RWPE2 (cell line): Measurements from ENCODE around the gene REC8.

ENCODE experiments used
- ATAC-seq: fragments of 200-7000 bp; cut with Tn5 transposase; 3 replicates; pipeline ENCODE4 v1.9.1; 2021; ENCODE audit warnings: low read depth
- DNase-seq: peaks from one replicate; pipeline ENCODE4 v3.0.0-alpha.2; 2020; ENCODE audit warnings: low spot score
- H3K27ac ChIP-seq: fragments of 450-650 bp; 2 replicates; pipeline ENCODE4 v1.5.1; 2017; ENCODE audit warnings: mild to moderate bottlenecking; ENCODE audit not compliant: poor library complexity, severe bottlenecking
- H3K27me3 ChIP-seq: fragments of 250-450 bp; sonication (Bioruptor Pico); 2 replicates; pipeline ENCODE4 v1.5.1; 2021; ENCODE audit warnings: mild to moderate bottlenecking, moderate library complexity; ENCODE audit not compliant: insufficient read depth, poor library complexity, severe bottlenecking
- H3K36me3 ChIP-seq: fragments of 250-450 bp; sonication (Bioruptor Pico); 2 replicates; pipeline ENCODE4 v1.5.1; 2020; ENCODE audit warnings: low read depth, mild to moderate bottlenecking, moderate library complexity
- H3K4me1 ChIP-seq: fragments of 250-450 bp; sonication (Bioruptor Pico); 2 replicates; pipeline ENCODE4 v1.5.1; 2021; ENCODE audit warnings: mild to moderate bottlenecking, moderate library complexity; ENCODE audit not compliant: insufficient read depth, poor library complexity, severe bottlenecking
- H3K4me3 ChIP-seq: fragments of 250-450 bp; sonication (Bioruptor Pico); 2 replicates; pipeline ENCODE4 v1.5.1; 2021; ENCODE audit warnings: mild to moderate bottlenecking, moderate library complexity; ENCODE audit not compliant: severe bottlenecking
- H3K9me3 ChIP-seq: fragments of 250-450 bp; sonication (Bioruptor Pico); 2 replicates; pipeline ENCODE4 v1.5.1; 2021; ENCODE audit warnings: mild to moderate bottlenecking, moderate library complexity; ENCODE audit not compliant: severe bottlenecking
- CTCF ChIP-seq: fragments of 450-650 bp; IDR thresholded peaks from one replicate; pipeline ENCODE4 v1.5.1; 2017; ENCODE audit warnings: mild to moderate bottlenecking, moderate library complexity; ENCODE audit not compliant: poor library complexity, severe bottlenecking

The REC8 gene

GRCh38 chr14:24194873-24195185 lies 22.9 kb downstream of the REC8 start:
- Histone ChIP-seq H3K4me1 (peaks cover 9% of the 10 kb centered on the region), H3K9me3 (no peaks in the 10 kb centered on the region), H3K27me3 (no peaks in the 10 kb centered on the region), H3K36me3 (peaks cover 33% of the 10 kb centered on the region), H3K4me3 (peak overlapping the region; percentile 92), H3K27ac (peak overlapping the region; percentile 76)
- TF ChIP-seq CTCF: no peak
- ATAC-seq: no peak; the same call in 2 of the 3 replicates
- no peak for DNase-seq

- DNase-seq (peak; percentile 90), ATAC-seq (peak; percentile 89)
- H3K27ac ChIP-seq: peak within 1 kb of the TSS; percentile 76
- peak within 1 kb of the TSS; percentile 92 for H3K4me3 ChIP-seq
- no peak for TF ChIP-seq CTCF
- H3K9me3 ChIP-seq: no peaks in the 10 kb centered on the region
- peaks cover 34% of the 10 kb centered on the region for H3K36me3 ChIP-seq
- H3K27me3 ChIP-seq: no peaks in the 10 kb centered on the region
- peaks cover 9% of the 10 kb centered on the region for H3K4me1 ChIP-seq
Observed at GRCh38 chr14:24195186-24196070, 23.5 kb downstream of the REC8 start, which contains the start of gene TM9SF1. TSS of gene TM9SF1 (minus strand) at chr14:24195441. CDS start at chr14:24195019, 422 bp downstream.

GRCh38 chr14:24196071-24197055 lies 24.5 kb downstream of the REC8 start:
- peak; percentile 40 for ATAC-seq
- Histone ChIP-seq H3K36me3 (peaks cover 38% of the 10 kb centered on the region), H3K27ac (peak overlapping the region; percentile 76), H3K4me3 (peak overlapping the region; percentile 92), H3K9me3 (no peaks in the 10 kb centered on the region), H3K4me1 (peaks cover 9% of the 10 kb centered on the region), H3K27me3 (no peaks in the 10 kb centered on the region)
- no peak for DNase-seq
- no peak for TF ChIP-seq CTCF

- Histone ChIP-seq H3K4me3 (no peak overlapping the region), H3K27ac (peak overlapping the region; percentile 76), H3K27me3 (no peaks in the 10 kb centered on the region), H3K9me3 (no peaks in the 10 kb centered on the region), H3K4me1 (peaks cover 9% of the 10 kb centered on the region), H3K36me3 (peaks cover 40% of the 10 kb centered on the region)
- TF ChIP-seq CTCF: no peak
- ATAC-seq (no peak), DNase-seq (no peak)
Observed at GRCh38 chr14:24197056-24197450, 25.2 kb downstream of the REC8 start.
